ENCODE measurements around the gene CALML4. TPM values are rescaled to one million over a fixed set of nuclear protein-coding genes. Genes with fewer than 3 reads are reported as not detected.
"Not testable (repeated sequence)": the region's sequence is repeated elsewhere in the genome, so short reads cannot be mapped to it uniquely, and the experiment has no call there.

Gene CALML4
- polyA plus RNA-seq, 1 experiment = 0.47 TPM

DNA sequence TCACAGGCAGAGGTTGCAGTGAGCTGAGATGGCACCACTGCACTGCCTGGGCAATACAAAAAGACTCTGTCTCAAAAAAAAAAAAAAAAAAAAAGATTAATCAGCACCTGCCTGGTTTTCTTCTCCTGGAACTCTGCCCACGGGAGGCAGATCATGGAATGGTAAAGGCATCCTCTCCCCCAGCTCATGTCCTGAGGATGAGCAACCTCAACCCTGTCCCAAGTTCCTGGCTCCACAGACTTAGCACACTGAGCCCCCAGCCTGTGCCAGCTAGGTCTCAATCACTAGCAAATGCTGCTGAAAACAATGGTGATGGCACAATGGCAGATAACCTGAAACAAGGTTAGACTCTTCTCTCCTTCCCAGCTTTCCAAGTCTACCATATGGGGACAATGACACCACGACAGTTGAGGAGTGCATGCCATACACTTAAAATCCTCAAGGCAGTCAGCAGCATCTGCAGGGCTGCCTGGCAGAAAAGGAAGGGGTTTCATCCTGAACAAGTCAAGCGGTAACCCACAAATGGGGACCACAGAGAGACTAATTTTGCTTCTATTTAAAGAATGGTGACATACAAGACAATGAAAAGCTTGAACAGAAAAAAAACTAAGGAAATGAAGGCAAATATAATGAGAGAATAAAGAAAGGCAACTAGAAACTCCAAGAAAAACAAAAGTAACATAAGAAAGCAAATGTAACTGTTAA, 19.6 kb upstream of the CALML4 start:
- DNase-seq (ENCODE audit: low read depth) = no peak
- H3K36me3 ChIP-seq (ENCODE audit: control insufficient read depth, insufficient read depth, low read length) = no peaks in the 10 kb centered on the region
- H3K27me3 ChIP-seq (ENCODE audit: control insufficient read depth, insufficient read depth, low read length) = no peaks in the 10 kb centered on the region
- POLR2A ChIA-PET = no interaction called here
- no peak overlapping the region for H3K4me3 ChIP-seq (ENCODE audit: low read depth, low read length)
- TF ChIP-seq, protein P1, sequence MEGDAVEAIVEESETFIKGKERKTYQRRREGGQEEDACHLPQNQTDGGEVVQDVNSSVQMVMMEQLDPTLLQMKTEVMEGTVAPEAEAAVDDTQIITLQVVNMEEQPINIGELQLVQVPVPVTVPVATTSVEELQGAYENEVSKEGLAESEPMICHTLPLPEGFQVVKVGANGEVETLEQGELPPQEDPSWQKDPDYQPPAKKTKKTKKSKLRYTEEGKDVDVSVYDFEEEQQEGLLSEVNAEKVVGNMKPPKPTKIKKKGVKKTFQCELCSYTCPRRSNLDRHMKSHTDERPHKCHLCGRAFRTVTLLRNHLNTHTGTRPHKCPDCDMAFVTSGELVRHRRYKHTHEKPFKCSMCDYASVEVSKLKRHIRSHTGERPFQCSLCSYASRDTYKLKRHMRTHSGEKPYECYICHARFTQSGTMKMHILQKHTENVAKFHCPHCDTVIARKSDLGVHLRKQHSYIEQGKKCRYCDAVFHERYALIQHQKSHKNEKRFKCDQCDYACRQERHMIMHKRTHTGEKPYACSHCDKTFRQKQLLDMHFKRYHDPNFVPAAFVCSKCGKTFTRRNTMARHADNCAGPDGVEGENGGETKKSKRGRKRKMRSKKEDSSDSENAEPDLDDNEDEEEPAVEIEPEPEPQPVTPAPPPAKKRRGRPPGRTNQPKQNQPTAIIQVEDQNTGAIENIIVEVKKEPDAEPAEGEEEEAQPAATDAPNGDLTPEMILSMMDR (IDR thresholded peaks at IDR 0.05; ENCODE audit: insufficient read depth, low read depth, low read length) = no peak
- CTCF ChIA-PET = interaction anchor here (0.8 kb wide), 1 partner anchor 14 kb away, joined by 3 read pairs; no protein-coding TSS in a partner anchor

GRCh38 chr15:68224108-68224507, 19.0 kb upstream of the CALML4 start:
- no peak overlapping the region for H3K4me3 ChIP-seq (ENCODE audit: low read depth, low read length)
- no peaks in the 10 kb centered on the region for H3K27me3 ChIP-seq (ENCODE audit: control insufficient read depth, insufficient read depth, low read length)
- POLR2A ChIA-PET = no interaction called here
- TF ChIP-seq, protein P1 (IDR thresholded peaks at IDR 0.05; ENCODE audit: insufficient read depth, low read depth, low read length) = no peak
- CTCF ChIA-PET = interaction anchor here (0.8 kb wide), 1 partner anchor 13 kb away, joined by 3 read pairs; no protein-coding TSS in a partner anchor
- no peaks in the 10 kb centered on the region for H3K36me3 ChIP-seq (ENCODE audit: control insufficient read depth, insufficient read depth, low read length)
- DNase-seq (ENCODE audit: low read depth) = no peak

DNA sequence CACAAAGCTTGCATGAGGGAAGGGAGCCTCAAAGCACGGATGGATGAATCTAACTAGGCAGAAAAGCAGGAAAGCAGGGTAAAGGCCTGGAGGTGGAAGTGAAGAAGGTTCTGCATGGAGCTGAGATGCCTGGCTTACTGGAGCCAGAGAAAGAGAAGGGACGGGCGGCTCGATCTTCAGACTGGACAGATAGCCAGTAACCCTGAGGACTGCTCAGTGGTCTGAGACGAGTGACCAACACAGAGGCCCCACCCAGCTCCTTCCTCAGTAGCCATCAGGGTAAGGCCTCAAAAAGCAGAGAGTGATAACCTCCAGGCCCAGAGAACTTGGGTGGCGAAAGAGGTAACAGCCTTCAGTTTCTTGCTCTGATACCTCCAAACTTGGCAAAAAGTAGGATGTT, 18.0 kb upstream of the CALML4 start:
- DNase-seq (ENCODE audit: low read depth) = no peak
- no peak overlapping the region for H3K4me3 ChIP-seq (ENCODE audit: low read depth, low read length)
- H3K27me3 ChIP-seq (ENCODE audit: control insufficient read depth, insufficient read depth, low read length) = no peaks in the 10 kb centered on the region
- CTCF ChIA-PET = interaction anchor here (0.6 kb wide), 1 partner anchor 30 kb away, joined by 6 read pairs; no protein-coding TSS in a partner anchor
- POLR2A ChIA-PET = no interaction called here
- TF ChIP-seq, protein P1 (IDR thresholded peaks at IDR 0.05; ENCODE audit: insufficient read depth, low read depth, low read length) = no peak
- H3K36me3 ChIP-seq (ENCODE audit: control insufficient read depth, insufficient read depth, low read length) = no peaks in the 10 kb centered on the region

- H3K27me3 ChIP-seq (ENCODE audit: control insufficient read depth, insufficient read depth, low read length); CTCF ChIA-PET; H3K36me3 ChIP-seq (ENCODE audit: control insufficient read depth, insufficient read depth, low read length); POLR2A ChIA-PET; DNase-seq (ENCODE audit: low read depth); H3K4me3 ChIP-seq (ENCODE audit: low read depth, low read length): not testable (repeated sequence)
These were observed 17.3 kb upstream of the CALML4 start for GRCh38 chr15:68222432-68222743.

- POLR2A ChIA-PET; H3K36me3 ChIP-seq (ENCODE audit: control insufficient read depth, insufficient read depth, low read length); H3K4me3 ChIP-seq (ENCODE audit: low read depth, low read length); H3K27me3 ChIP-seq (ENCODE audit: control insufficient read depth, insufficient read depth, low read length); DNase-seq (ENCODE audit: low read depth): not testable (repeated sequence)
- CTCF ChIA-PET = interaction anchor here (1.8 to 3.3 kb wide), 2 partner anchors 10 to 11 kb away, joined by 5 to 22 read pairs; no protein-coding TSS in a partner anchor
These were observed 16.6 kb upstream of the CALML4 start for GRCh38 chr15:68221530-68222431.

GRCh38 chr15:68220967-68221366, 15.8 kb upstream of the CALML4 start:
- no peak for DNase-seq (ENCODE audit: low read depth)
- Histone ChIP-seq H3K27me3 (ENCODE audit: control insufficient read depth, insufficient read depth, low read length) (no peaks in the 10 kb centered on the region), H3K4me3 (ENCODE audit: low read depth, low read length) (no peak overlapping the region), H3K36me3 (ENCODE audit: control insufficient read depth, insufficient read depth, low read length) (no peaks in the 10 kb centered on the region)
- POLR2A ChIA-PET = no interaction called here
- CTCF ChIA-PET = interaction anchor here (1.8 to 3.3 kb wide), 2 partner anchors 10 to 11 kb away, joined by 5 to 22 read pairs; no protein-coding TSS in a partner anchor
- TF ChIP-seq, protein P1 (IDR thresholded peaks at IDR 0.05; ENCODE audit: insufficient read depth, low read depth, low read length) = no peak
